HCEC 1CT (cell line): ENCODE data around the gene KRT27.
A peak's percentile ranks its signal among the peaks of the same experiment; 100 is the strongest.

Experiments
- DNase-seq: peaks from one replicate; pipeline ENCODE4 v3.0.0-alpha.2; 2017

KRT27 gene

GRCh38 chr17:40809721-40810421 lies 27.5 kb upstream of the KRT27 start:
- no peak for DNase-seq

DNA sequence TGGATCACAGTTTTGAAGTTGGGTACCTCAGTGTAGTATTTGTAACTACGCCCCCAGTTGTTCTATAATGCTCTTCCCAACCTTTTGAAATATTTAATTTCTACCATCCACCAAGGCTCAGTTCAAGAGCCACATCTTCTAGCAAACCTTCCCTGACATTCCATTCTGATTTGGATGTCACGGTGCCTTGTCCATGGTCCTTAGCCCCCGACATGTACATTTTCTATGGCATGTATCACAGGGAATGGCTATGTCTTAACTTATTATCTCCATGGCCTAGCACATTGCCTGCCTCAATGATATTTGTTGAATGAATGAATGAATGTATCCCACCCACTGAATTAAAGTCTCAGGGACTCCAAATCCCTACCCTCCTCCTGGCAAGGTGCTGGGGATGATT lies 23.8 kb upstream of the KRT27 start:
- DNase-seq: no peak

GRCh38 chr17:40803617-40804082 lies 21.3 kb upstream of the KRT27 start:
- DNase-seq: peak; percentile 64

DNA sequence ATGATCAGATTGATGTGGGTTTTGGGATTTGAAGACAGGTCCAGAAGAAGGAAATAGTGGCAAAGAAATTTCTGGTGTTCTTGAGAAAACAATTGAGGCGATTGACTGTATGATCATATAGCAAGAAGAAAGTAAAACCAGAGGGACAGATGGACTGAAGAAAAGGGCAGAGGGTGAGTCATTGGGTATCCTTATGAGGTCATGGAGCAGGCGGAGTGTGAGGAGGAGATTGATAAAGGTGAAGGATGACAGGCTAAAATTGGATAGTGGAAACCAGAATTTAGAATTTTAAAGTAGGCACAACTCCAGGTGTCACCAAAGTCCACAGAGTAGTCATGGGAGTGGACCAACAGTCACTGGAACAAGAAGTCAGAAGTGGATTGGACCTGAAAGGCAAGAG lies 18.8 kb upstream of the KRT27 start:
- DNase-seq: no peak

DNA sequence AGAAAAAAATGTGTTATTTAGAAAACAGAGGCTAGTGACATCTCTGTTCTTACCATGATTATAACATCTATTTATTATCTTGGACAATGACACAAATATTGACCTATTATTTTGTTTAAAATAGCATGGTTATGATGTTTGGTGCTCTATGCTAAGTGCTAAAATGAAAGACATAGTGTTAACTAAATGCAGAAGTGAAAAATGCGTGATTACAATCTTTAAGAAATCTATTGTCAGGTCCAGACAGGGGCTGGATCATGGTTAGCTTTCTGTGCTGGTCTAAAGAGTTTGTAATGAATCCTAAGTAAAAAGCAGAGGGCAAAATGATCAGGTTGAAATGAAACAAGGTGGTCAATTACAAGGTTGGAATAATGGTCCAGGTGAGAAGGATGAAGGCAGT lies 18.0 kb upstream of the KRT27 start:
- DNase-seq: no peak

DNA sequence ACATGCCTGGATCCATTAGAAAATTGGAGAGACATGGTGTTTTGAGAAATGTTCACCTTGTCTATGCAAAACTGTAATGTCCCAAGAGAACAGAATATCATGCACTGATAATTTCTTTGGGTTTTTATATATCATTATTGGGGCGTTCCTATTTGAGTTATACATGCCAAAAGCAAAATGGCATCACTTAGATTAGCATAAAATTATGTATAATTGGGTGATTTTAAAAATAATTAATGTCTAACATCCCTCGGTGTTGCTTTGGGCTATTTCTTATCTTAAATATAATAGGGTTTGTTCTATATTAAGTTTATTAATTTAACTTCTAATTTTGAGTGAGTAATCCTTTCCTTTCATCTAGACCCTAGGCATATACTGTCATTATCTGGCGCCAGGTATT lies 17.5 kb upstream of the KRT27 start, which contains the start of gene KRT28:
KRT28 (minus strand) TSS at position 101 of the 400 bp plus-strand sequence; CDS start at position 35, 66 bp downstream.
- no peak for DNase-seq

- no peak for DNase-seq
Observed at GRCh38 chr17:40796846-40797245, 14.5 kb upstream of the KRT27 start.

GRCh38 chr17:40795019-40795667 lies 12.8 kb upstream of the KRT27 start:
- DNase-seq: no peak

DNA sequence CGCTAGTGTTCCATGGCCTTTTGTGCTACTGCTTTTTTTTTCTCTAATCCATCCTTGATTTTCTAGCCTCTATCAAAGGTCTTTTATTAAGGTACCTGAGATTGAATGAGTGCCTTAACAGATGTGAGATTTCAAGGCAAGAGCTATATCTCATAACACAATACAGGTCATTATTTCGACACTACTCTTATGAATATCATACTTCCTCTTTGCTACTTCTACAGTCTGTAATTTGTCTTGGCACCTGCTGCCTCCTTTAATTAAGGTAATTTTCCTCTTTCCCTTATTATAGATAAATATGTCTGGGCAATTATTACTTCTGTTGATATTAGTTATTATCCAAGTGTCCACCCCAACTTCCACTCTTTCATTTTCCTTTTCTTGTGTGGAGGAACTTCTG lies 12.1 kb upstream of the KRT27 start:
- no peak for DNase-seq

DNA sequence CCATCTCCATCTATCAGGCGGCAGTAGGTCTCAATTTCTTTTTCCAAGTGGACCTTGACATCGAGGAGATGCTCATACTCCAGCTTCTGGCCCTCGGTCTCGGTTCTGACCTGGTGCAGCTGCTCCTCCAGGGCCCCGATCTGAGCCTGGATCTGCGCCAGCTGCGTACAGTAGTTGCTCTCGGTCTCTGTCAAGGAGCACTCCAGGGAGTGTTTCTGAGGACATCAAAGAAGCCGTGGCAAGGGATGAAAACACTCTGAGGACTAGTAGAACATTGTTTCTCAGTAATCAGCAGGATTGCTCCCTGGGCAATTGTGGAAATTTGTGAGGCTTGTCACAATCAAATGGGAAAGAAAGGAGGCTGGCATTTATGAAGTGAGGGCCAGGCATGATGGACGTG lies 11.5 kb upstream of the KRT27 start:
- no peak for DNase-seq

GRCh38 chr17:40791787-40792436 lies 9.6 kb upstream of the KRT27 start:
- DNase-seq: peak; percentile 28

DNA sequence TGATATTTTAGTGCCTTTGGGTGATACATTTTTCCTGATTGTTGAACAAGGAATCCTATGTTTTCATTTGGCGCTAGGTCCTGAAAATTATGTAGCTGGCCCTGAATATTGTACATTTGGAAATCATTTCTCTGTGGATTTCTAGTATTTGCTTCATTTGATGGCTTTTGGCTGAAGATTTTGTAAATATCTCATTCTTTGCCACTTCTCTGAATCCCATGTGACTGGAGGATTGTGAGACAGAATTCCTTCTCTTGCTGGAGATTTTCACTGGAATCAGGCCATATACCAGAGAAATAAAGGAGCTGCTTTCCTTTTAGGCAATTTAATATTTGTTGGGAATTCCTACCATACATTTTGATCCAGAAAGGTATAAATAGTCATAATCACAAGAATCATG lies 8.8 kb upstream of the KRT27 start:
- no peak for DNase-seq

- no peak for DNase-seq
Observed at GRCh38 chr17:40779181-40779909, 3.0 kb downstream of the KRT27 start.

GRCh38 chr17:40778461-40778860 lies 3.9 kb downstream of the KRT27 start:
- DNase-seq: no peak

GRCh38 chr17:40777971-40778370 lies 4.4 kb downstream of the KRT27 start:
- no peak for DNase-seq

DNA sequence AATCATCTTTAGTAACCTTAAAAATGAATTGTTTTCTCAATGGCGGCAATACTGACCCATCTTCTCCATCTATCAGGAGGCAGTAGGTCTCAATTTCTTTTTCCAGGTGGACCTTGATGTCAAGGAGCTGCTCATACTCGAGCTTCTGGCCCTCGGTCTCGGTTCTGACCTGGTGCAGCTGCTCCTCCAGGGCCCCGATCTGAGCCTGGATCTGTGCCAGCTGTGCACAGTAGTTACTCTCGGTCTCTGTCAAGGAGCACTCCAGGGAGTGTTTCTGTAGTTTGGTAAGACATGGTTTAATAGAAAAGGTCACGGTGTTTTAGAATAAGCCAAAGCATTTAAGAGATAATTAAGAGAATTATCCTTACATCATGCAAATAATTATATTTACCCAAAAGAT lies 4.9 kb downstream of the KRT27 start:
- no peak for DNase-seq

DNA sequence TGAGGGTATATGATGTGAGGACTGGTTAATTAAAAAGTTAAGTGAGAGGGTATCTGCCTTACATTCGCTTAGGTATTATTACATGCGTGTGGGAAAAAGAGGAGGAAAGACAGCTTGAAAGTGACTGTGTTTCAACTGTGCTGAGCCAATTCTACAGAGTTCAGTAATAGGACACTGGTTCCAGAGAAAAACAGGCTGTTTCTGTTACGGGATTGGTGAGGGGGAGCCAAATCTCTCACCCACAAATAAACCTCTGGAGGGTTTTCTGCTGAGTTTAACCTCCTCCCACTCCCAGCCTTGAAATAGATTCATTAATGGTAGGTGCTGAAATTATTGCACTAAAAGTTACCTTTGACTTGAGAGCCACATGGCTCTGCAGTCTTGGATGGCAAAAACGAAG lies 6.4 kb downstream of the KRT27 start:
- no peak for DNase-seq

DNA sequence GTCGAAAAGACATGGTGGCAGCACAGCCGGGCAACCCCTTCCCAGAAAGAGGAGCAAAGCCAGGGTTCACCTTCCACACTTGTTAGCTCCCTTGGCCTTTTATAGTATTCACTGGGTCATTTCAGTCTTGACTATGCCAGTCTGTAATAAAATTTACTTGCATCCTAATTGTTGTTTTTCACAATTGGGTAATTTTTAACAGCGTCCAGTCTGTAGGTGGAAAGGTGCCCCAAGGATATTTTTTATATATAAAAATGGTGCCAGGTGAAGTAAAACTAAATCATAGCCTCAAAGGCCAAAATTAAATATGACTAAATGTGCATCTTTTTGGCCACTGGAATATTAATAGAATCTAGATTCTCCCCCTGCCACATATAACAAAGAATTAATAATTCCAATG lies 10.2 kb downstream of the KRT27 start, which contains the start of gene KRT26:
KRT26 (minus strand) TSS at position 101 of the 400 bp plus-strand sequence; CDS start at position 13, 88 bp downstream.
- no peak for DNase-seq

DNA sequence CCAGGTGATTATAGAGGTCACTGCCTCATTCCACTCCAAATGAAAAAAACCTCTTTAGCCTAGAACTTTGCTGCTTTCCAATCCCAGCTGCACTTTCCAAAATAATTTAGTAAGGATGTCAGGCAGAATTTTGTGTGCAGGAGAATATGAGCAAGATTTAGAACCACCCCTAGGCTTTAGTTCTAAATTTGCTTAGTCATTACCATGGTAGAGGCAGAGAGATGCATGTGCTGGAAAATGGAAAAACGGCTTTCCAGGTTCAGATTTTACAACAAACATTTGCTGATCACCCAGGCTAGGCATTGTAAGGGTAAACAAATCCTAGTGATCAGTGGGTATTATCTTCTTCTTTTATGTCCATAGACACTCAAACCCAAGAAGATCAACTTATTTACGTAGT lies 16.7 kb downstream of the KRT27 start:
- no peak for DNase-seq

DNA sequence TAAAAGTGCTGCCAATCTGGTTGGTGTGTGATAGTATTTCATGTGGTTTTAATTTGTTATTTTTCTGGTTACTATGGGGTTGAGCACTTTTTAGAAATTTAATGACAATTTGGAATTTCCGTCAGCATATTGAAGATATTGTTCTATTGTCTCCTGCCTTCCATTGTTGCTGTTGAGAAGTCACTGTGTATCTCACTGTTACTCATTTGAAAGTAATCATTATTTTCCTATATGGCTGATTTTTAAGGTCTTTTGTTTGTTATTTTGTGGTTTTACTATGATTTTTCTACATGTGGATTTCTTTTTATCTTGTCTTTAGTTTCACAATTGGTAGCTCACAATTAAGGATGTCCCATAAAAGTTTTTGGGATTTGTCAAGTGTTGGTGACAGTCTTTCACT lies 18.6 kb downstream of the KRT27 start:
- DNase-seq: no peak

GRCh38 chr17:40760105-40761016 lies 22.0 kb downstream of the KRT27 start:
- DNase-seq: no peak

DNA sequence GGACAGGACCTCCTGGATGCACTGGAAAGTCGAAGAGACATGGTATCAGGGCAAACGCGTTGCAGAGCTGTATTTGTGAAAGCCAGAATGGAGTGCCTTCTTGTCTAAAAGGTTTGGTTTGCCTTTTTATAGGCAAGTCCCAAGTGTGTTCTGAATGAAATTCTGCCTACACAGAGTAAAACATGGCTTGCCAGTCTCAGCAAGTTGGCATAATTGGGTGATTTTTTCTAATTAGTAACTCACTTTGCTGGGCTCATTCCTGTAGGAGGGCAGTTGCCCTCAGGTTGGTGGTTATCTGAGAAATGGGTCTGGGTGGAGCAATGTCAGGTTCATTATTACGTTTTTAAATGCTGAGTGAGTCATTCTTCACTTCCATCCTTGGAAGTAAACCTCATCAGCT lies 27.1 kb downstream of the KRT27 start, which contains the start of gene KRT25:
KRT25 (minus strand) TSS at position 101 of the 400 bp plus-strand sequence; CDS start at position 41, 60 bp downstream.
- no peak for DNase-seq
